GM12878 (cell line): ENCODE data around the gene FLACC1.

ENCODE experiments used
- ATF3 ChIP-seq: IDR thresholded peaks from 2 replicates; pipeline ENCODE4 v1.6.1; 2011; ENCODE audit warnings: low read depth, mild to moderate bottlenecking, low read length, moderate library complexity, borderline replicate concordance; ENCODE audit errors: extremely low read depth
- CTCF ChIP-seq, 3 experiments: IDR thresholded peaks in 2 of 3; conservative IDR thresholded peaks in 1 of 3; 2 replicates each; pipeline ENCODE4 v1.5.1; 2011; ENCODE audit warnings: low read depth in 3 of 3, low read length in 3 of 3, mild to moderate bottlenecking in 3 of 3, control low read depth in 2 of 3, moderate library complexity in 2 of 3, inconsistent platforms in 1 of 3, mixed read lengths in 1 of 3; ENCODE audit not compliant: control insufficient read depth in 2 of 3, insufficient read depth in 1 of 3; ENCODE audit errors: extremely low read depth in 1 of 3
- E2F4 ChIP-seq: IDR thresholded peaks from 2 replicates; pipeline ENCODE4 v1.6.1; 2012; ENCODE audit warnings: low read depth, low read length, improper control_type of control experiment
- EGR1 ChIP-seq, 2 experiments: IDR thresholded peaks; 1 replicate in 1 of 2; 2 replicates in 1 of 2; pipeline ENCODE4 v1.6.1; 2011 to 2012; ENCODE audit warnings: low read depth in 2 of 2, low read length in 2 of 2, borderline replicate concordance in 1 of 2, mild to moderate bottlenecking in 1 of 2, moderate library complexity in 1 of 2
- EP300 ChIP-seq, 2 experiments: fragments of 150-350 bp in 1 of 2; IDR thresholded peaks; 2 replicates each; pipeline ENCODE4 v1.6.1; 2011 to 2012; ENCODE audit warnings: low read depth in 2 of 2, low read length in 2 of 2, borderline replicate concordance in 1 of 2, improper control_type of control experiment in 1 of 2, inconsistent platforms in 1 of 2; ENCODE audit not compliant: control insufficient read depth in 1 of 2
- NR2C2 ChIP-seq: IDR thresholded peaks from 2 replicates; pipeline ENCODE4 v1.6.1; 2011; ENCODE audit warnings: borderline replicate concordance, low read depth; ENCODE audit not compliant: control insufficient read depth, insufficient read length
- POLR2A ChIP-seq: IDR thresholded peaks from 2 replicates; pipeline ENCODE4 v1.6.1; 2011; ENCODE audit warnings: low read depth, mild to moderate bottlenecking, low read length
- RAD21 ChIP-seq: IDR thresholded peaks from 2 replicates; pipeline ENCODE4 v1.6.1; 2011; ENCODE audit warnings: mild to moderate bottlenecking, low read depth, low read length, moderate library complexity; ENCODE audit not compliant: insufficient read depth
- RFX5 ChIP-seq: IDR thresholded peaks from 2 replicates; pipeline ENCODE4 v1.6.1; 2011; ENCODE audit warnings: low read depth, low read length, improper control_type of control experiment
- SP1 ChIP-seq: IDR thresholded peaks from one replicate; pipeline ENCODE4 v1.6.1; 2011; ENCODE audit warnings: low read depth, low read length
- SREBF1 ChIP-seq: IDR thresholded peaks from 2 replicates; pipeline ENCODE4 v1.6.1; 2012; ENCODE audit warnings: mild to moderate bottlenecking, low read length
- TF ChIP-seq, protein P1 (sequence below): fragments of 450-650 bp; IDR thresholded peaks from 2 replicates; pipeline ENCODE4 v1.6.1; 2017; ENCODE audit warnings: mild to moderate bottlenecking, moderate library complexity

DNA sequence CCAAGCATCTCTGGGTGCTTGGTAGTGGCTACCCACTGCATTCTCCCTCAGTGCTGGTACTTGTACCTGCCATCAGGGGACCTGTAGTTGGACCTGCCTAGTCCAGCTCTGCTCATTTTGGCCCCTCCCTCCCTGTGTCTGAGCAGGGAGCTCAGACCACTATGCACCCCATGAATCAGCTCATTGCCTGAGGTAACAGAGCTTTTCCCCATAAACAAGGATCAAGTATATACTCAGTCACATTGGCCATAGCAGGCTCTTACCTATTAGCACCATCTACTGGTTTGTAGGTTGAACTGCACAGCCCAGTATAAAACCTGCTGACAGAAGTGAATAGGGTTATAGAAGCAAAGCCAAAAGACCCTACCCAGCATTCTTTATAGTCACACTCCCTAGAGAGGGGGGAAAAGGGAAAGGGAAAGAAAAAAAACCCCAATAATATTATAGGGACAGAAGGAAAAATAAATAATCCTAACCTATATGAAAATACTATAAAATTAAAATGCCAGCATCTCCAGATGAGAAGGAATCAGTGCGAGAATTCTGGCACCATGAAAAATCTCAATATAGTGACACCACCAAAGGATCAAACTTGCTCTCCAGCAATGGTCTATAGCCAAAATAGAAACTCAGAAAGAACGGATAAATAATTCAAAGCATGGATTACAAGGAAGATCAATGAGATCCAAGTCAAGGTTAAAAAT, 6.9 kb upstream of the FLACC1 start:
- TF ChIP-seq NR2C2: no peak
- no peak for TF ChIP-seq POLR2A
- no peak for TF ChIP-seq SREBF1
- TF ChIP-seq CTCF (IDR thresholded peaks at IDR 0.05 in 2 of 3, conservative IDR thresholded peaks at IDR 0.05 in 1 of 3; ENCODE audit: control insufficient read depth in 2 of 3, extremely low read depth in 1 of 3, insufficient read depth in 1 of 3, low read depth in 3 of 3, low read length in 3 of 3): peak; percentile 83 to 86 (median 86)
- TF ChIP-seq SP1: no peak
- TF ChIP-seq RAD21: peak; percentile 97
- TF ChIP-seq EP300 (IDR thresholded peaks at IDR 0.05; ENCODE audit: borderline replicate concordance in 1 of 2, control insufficient read depth in 1 of 2, low read depth in 2 of 2, low read length in 2 of 2): no peak
- TF ChIP-seq ATF3: no peak
- TF ChIP-seq EGR1 (IDR thresholded peaks at IDR 0.05; ENCODE audit: borderline replicate concordance in 1 of 2, low read depth in 2 of 2, low read length in 2 of 2): no peak
- no peak for TF ChIP-seq E2F4
- TF ChIP-seq RFX5: no peak
- TF ChIP-seq, protein P1, sequence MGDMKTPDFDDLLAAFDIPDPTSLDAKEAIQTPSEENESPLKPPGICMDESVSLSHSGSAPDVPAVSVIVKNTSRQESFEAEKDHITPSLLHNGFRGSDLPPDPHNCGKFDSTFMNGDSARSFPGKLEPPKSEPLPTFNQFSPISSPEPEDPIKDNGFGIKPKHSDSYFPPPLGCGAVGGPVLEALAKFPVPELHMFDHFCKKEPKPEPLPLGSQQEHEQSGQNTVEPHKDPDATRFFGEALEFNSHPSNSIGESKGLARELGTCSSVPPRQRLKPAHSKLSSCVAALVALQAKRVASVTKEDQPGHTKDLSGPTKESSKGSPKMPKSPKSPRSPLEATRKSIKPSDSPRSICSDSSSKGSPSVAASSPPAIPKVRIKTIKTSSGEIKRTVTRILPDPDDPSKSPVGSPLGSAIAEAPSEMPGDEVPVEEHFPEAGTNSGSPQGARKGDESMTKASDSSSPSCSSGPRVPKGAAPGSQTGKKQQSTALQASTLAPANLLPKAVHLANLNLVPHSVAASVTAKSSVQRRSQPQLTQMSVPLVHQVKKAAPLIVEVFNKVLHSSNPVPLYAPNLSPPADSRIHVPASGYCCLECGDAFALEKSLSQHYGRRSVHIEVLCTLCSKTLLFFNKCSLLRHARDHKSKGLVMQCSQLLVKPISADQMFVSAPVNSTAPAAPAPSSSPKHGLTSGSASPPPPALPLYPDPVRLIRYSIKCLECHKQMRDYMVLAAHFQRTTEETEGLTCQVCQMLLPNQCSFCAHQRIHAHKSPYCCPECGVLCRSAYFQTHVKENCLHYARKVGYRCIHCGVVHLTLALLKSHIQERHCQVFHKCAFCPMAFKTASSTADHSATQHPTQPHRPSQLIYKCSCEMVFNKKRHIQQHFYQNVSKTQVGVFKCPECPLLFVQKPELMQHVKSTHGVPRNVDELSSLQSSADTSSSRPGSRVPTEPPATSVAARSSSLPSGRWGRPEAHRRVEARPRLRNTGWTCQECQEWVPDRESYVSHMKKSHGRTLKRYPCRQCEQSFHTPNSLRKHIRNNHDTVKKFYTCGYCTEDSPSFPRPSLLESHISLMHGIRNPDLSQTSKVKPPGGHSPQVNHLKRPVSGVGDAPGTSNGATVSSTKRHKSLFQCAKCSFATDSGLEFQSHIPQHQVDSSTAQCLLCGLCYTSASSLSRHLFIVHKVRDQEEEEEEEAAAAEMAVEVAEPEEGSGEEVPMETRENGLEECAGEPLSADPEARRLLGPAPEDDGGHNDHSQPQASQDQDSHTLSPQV: no peak
